ENCODE data around the gene SLC35G2. TPM values are rescaled to one million over a fixed set of nuclear protein-coding genes. Genes with fewer than 3 reads are reported as not detected.

Gene SLC35G2
- total and polyA plus RNA-seq, 2 experiments from 2014 or later: 1.5 to 1.6 TPM

DNA sequence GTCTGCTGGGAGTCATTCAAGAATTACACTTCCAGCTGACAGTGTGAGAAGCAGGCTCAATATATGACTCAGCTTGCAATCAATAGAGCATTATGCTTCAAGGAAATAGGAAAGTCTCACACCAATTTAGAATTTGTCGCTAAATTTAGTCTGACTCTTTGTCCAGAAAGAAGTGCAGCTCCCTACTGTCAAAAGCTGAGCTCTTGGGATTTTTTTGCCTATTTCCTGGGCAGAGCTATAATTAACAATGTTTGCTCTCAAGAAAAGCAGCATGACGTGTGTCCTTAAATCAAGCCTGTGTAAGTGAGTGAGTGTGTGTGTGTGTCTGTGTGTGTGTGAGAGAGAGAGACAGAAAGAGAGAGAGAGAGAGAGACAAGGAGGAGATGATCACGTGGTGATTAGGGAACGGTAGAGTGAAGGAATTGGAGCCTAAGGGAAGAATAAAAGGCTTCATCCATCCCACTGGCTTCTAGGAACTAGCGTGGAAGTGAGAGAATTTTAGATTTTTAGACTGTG lies 16.4 kb upstream of the SLC35G2 start:
- H3K4me1 ChIP-seq (ENCODE audit: insufficient read depth): peaks cover 2% of the 10 kb centered on the region
- 56% methylated on average over 5 of the region's 5 CpGs for WGBS (ENCODE audit: low lambda C conversion rate, missing lambda C conversion rate)
- H3K9me3 ChIP-seq (ENCODE audit: low read depth): no peaks in the 10 kb centered on the region
- H4K20me1 ChIP-seq (ENCODE audit: insufficient read depth, poor library complexity, severe bottlenecking): no peaks in the 10 kb centered on the region
- H2AFZ ChIP-seq: no peak overlapping the region
- H3K36me3 ChIP-seq (replicated peaks; ENCODE audit: insufficient read depth, low read depth): no peaks in the 10 kb centered on the region
- no peak overlapping the region for H3K4me3 ChIP-seq
- no peaks in the 10 kb centered on the region for H3K27me3 ChIP-seq
- TF ChIP-seq EZH2 (IDR thresholded peaks at IDR 0.05; ENCODE audit: borderline replicate concordance) (no peak), EZH2phosphoT487 (IDR thresholded peaks at IDR 0.05; ENCODE audit: low read depth, severe bottlenecking, unreplicated experiment) (no peak)
- TF ChIP-seq, protein P1, sequence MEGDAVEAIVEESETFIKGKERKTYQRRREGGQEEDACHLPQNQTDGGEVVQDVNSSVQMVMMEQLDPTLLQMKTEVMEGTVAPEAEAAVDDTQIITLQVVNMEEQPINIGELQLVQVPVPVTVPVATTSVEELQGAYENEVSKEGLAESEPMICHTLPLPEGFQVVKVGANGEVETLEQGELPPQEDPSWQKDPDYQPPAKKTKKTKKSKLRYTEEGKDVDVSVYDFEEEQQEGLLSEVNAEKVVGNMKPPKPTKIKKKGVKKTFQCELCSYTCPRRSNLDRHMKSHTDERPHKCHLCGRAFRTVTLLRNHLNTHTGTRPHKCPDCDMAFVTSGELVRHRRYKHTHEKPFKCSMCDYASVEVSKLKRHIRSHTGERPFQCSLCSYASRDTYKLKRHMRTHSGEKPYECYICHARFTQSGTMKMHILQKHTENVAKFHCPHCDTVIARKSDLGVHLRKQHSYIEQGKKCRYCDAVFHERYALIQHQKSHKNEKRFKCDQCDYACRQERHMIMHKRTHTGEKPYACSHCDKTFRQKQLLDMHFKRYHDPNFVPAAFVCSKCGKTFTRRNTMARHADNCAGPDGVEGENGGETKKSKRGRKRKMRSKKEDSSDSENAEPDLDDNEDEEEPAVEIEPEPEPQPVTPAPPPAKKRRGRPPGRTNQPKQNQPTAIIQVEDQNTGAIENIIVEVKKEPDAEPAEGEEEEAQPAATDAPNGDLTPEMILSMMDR (IDR thresholded peaks at IDR 0.05; ENCODE audit: poor library complexity): no peak
- no peak for DNase-seq (ENCODE audit: low spot score)
- H3K9me2 ChIP-seq (replicated peaks; ENCODE audit: insufficient read depth): no peaks in the 10 kb centered on the region
- H3K27ac ChIP-seq: no peak overlapping the region
- no peaks in the 10 kb centered on the region for H3K79me2 ChIP-seq
- no peak overlapping the region for H3K4me2 ChIP-seq

DNA sequence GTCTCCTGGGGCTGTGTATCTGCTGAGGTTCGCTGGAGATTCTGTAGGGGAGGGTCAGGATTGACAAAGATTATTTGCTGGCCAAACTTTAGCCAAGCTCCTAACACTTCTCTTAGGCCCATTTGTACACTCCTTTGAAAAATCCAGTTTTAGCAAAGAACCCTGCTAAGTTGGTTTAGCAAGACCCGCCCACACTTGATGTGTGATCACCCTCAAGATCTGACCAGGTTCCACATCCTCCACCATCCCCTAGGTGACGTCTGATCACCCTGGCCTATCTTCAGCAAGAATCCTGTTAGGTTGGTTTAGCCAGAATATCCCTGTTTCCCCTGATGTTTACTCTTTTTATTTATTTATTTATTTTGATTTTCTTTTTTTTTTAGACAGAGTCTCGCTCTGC lies 14.8 kb upstream of the SLC35G2 start:
- 93% methylated on average over 3 of the region's 4 CpGs for WGBS (ENCODE audit: low lambda C conversion rate, missing lambda C conversion rate)
- Histone ChIP-seq H2AFZ (no peak overlapping the region), H3K9me3 (ENCODE audit: low read depth) (no peaks in the 10 kb centered on the region), H3K79me2 (no peaks in the 10 kb centered on the region), H3K27ac (no peak overlapping the region), H3K27me3 (no peaks in the 10 kb centered on the region), H4K20me1 (ENCODE audit: insufficient read depth, poor library complexity, severe bottlenecking) (no peaks in the 10 kb centered on the region), H3K36me3 (replicated peaks; ENCODE audit: insufficient read depth, low read depth) (no peaks in the 10 kb centered on the region), H3K4me2 (no peak overlapping the region), H3K9me2 (replicated peaks; ENCODE audit: insufficient read depth) (no peaks in the 10 kb centered on the region), H3K4me1 (ENCODE audit: insufficient read depth) (peaks cover 2% of the 10 kb centered on the region), H3K4me3 (no peak overlapping the region)
- TF ChIP-seq EZH2 (IDR thresholded peaks at IDR 0.05; ENCODE audit: borderline replicate concordance): no peak
- TF ChIP-seq, protein P1 (IDR thresholded peaks at IDR 0.05; ENCODE audit: poor library complexity): no peak
- TF ChIP-seq EZH2phosphoT487 (IDR thresholded peaks at IDR 0.05; ENCODE audit: low read depth, severe bottlenecking, unreplicated experiment): no peak
- DNase-seq (ENCODE audit: low spot score): no peak

DNA sequence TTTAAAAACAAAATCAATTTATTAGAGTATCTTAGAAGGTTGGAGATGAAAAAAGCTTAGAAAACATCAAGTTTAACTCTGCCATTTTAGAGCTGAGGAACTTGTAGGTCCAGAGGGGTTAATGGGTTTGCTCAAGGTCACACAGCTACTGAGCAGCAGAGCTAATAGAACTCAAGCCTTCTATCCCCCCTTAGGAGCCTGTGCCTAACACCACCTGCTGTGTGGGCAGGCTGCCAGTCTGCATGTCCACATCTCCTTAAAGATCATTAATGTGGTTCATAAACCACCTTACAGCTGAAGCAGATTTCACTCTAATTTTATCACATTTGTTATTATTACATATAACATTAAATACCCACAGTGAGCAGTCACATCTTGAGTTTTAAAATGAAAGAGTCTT lies 14.1 kb upstream of the SLC35G2 start:
- Histone ChIP-seq H3K4me2 (no peak overlapping the region), H3K9me2 (replicated peaks; ENCODE audit: insufficient read depth) (no peaks in the 10 kb centered on the region), H3K27me3 (no peaks in the 10 kb centered on the region), H3K9me3 (ENCODE audit: low read depth) (no peaks in the 10 kb centered on the region), H3K79me2 (no peaks in the 10 kb centered on the region), H2AFZ (no peak overlapping the region), H3K36me3 (replicated peaks; ENCODE audit: insufficient read depth, low read depth) (no peaks in the 10 kb centered on the region), H3K27ac (no peak overlapping the region), H3K4me1 (ENCODE audit: insufficient read depth) (peaks cover 2% of the 10 kb centered on the region), H4K20me1 (ENCODE audit: insufficient read depth, poor library complexity, severe bottlenecking) (no peaks in the 10 kb centered on the region), H3K4me3 (no peak overlapping the region)
- no peak for DNase-seq (ENCODE audit: low spot score)
- TF ChIP-seq EZH2 (IDR thresholded peaks at IDR 0.05; ENCODE audit: borderline replicate concordance) (no peak), EZH2phosphoT487 (IDR thresholded peaks at IDR 0.05; ENCODE audit: low read depth, severe bottlenecking, unreplicated experiment) (no peak)
- TF ChIP-seq, protein P1 (IDR thresholded peaks at IDR 0.05; ENCODE audit: poor library complexity): no peak

DNA sequence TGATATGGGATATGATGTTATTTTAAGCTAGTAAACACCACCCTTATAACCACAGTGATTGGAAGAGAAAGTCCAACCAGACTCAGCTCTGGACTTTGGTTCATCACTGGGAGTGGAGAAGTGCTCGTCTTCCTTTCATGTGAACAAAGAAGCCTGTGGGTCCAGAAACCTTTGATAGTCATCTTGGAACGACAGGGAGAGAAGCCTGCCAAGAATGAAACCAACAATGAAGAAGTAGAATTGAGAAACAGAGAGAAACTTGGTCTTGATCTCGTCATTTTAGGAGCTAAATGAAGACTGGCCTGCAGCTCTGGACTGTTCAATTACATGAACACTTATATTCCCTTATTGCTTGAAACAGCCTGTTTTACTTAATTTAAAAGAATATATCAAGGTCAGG lies 13.1 kb upstream of the SLC35G2 start:
- Histone ChIP-seq H3K9me3 (ENCODE audit: low read depth) (no peaks in the 10 kb centered on the region), H3K4me3 (no peak overlapping the region), H3K4me2 (no peak overlapping the region), H3K4me1 (ENCODE audit: insufficient read depth) (peaks cover 2% of the 10 kb centered on the region), H3K27ac (no peak overlapping the region), H3K79me2 (no peaks in the 10 kb centered on the region), H3K36me3 (replicated peaks; ENCODE audit: insufficient read depth, low read depth) (no peaks in the 10 kb centered on the region), H4K20me1 (ENCODE audit: insufficient read depth, poor library complexity, severe bottlenecking) (no peaks in the 10 kb centered on the region), H3K9me2 (replicated peaks; ENCODE audit: insufficient read depth) (no peaks in the 10 kb centered on the region), H3K27me3 (no peaks in the 10 kb centered on the region), H2AFZ (no peak overlapping the region)
- DNase-seq (ENCODE audit: low spot score): no peak
- TF ChIP-seq, protein P1 (IDR thresholded peaks at IDR 0.05; ENCODE audit: poor library complexity): no peak
- no peak for TF ChIP-seq EZH2phosphoT487 (IDR thresholded peaks at IDR 0.05; ENCODE audit: low read depth, severe bottlenecking, unreplicated experiment)
- TF ChIP-seq EZH2 (IDR thresholded peaks at IDR 0.05; ENCODE audit: borderline replicate concordance): no peak
- WGBS (ENCODE audit: low lambda C conversion rate, missing lambda C conversion rate): 71% methylated on average over 3 of the region's 3 CpGs

All from hepatocyte (in vitro differentiated cells).